DOHH2 (cell line): Measurements from ENCODE around the gene PARG.

Experiments
- H3F3A ChIP-seq: fragments of 200-600 bp; sonication (generic), shearing (Covaris generic); 2 replicates; pipeline ENCODE4 v1.6.0; 2016; ENCODE audit warnings: antibody characterized with exemption, mild to moderate bottlenecking; ENCODE audit not compliant: control insufficient read depth, insufficient read depth
- H3K27ac ChIP-seq: fragments of 200-600 bp; sonication (generic); 2 replicates; pipeline ENCODE4 v1.5.1; 2014; ENCODE audit warnings: low read depth, mild to moderate bottlenecking, low read length, moderate library complexity
- H3K27me3 ChIP-seq: fragments of 200-600 bp; sonication (generic); 2 replicates; pipeline ENCODE4 v1.6.1; 2014; ENCODE audit warnings: mild to moderate bottlenecking, low read length, mixed read lengths; ENCODE audit not compliant: control insufficient read depth
- H3K36me3 ChIP-seq: fragments of 200-600 bp; sonication (generic); 2 replicates; pipeline ENCODE4 v1.6.1; 2014; ENCODE audit warnings: mild to moderate bottlenecking, low read length, moderate library complexity, mixed read lengths; ENCODE audit not compliant: control insufficient read depth
- H3K4me1 ChIP-seq: fragments of 200-600 bp; sonication (generic); 2 replicates; pipeline ENCODE4 v1.6.1; 2014; ENCODE audit warnings: mild to moderate bottlenecking, low read length, mixed read lengths; ENCODE audit not compliant: control insufficient read depth
- H3K4me2 ChIP-seq: fragments of 200-600 bp; sonication (generic); 2 replicates; pipeline ENCODE4 v1.6.0; 2014; ENCODE audit warnings: mild to moderate bottlenecking, low read length, moderate library complexity
- H3K4me3 ChIP-seq: fragments of 200-600 bp; sonication (generic); 2 replicates; pipeline ENCODE4 v1.5.1; 2014; ENCODE audit warnings: mild to moderate bottlenecking, low read length, mixed read lengths
- H3K79me2 ChIP-seq: fragments of 200-600 bp; sonication (generic); 2 replicates; pipeline ENCODE4 v1.6.1; 2014; ENCODE audit warnings: mild to moderate bottlenecking, low read length, mixed read lengths; ENCODE audit not compliant: control insufficient read depth
- H3K9me2 ChIP-seq: fragments of 200-600 bp; sonication (generic); replicated peaks from 2 replicates; pipeline ENCODE4 v1.6.1; 2014; ENCODE audit warnings: mild to moderate bottlenecking, low read length, mixed read lengths; ENCODE audit not compliant: control insufficient read depth
- H3K9me3 ChIP-seq: fragments of 200-600 bp; sonication (generic); 2 replicates; pipeline ENCODE4 v1.6.1; 2014; ENCODE audit warnings: antibody characterized with exemption, low read length, mixed read lengths; ENCODE audit not compliant: control insufficient read depth, insufficient read depth
- H4K20me1 ChIP-seq: fragments of 200-600 bp; sonication (generic); 2 replicates; pipeline ENCODE4 v1.6.0; 2014; ENCODE audit warnings: low read depth, mild to moderate bottlenecking, antibody characterized with exemption, low read length, moderate library complexity; ENCODE audit not compliant: control insufficient read depth, insufficient read depth
- CTCF ChIP-seq: fragments of 200-600 bp; sonication (generic); IDR thresholded peaks from one replicate; pipeline ENCODE4 v1.5.1; 2014; ENCODE audit warnings: antibody characterized with exemption, mild to moderate bottlenecking, low read depth, low read length; ENCODE audit not compliant: poor library complexity, severe bottlenecking
- EZH2phosphoT487 ChIP-seq: fragments of 200-600 bp; sonication (generic); IDR thresholded peaks from 2 replicates; pipeline ENCODE4 v1.6.1; 2017; ENCODE audit warnings: borderline replicate concordance, mild to moderate bottlenecking, antibody characterized with exemption, low read length, moderate library complexity, mixed read lengths

PARG gene

GRCh38 chr10:49831352-49832035, 110.3 kb downstream of the PARG start:
- H3K4me3 ChIP-seq: no peak overlapping the region
- H3K9me2 ChIP-seq: no peaks in the 10 kb centered on the region
- TF ChIP-seq EZH2phosphoT487 (no peak), CTCF (no peak)
- no peaks in the 10 kb centered on the region for H3F3A ChIP-seq
- H3K4me2 ChIP-seq: no peak overlapping the region
- no peaks in the 10 kb centered on the region for H4K20me1 ChIP-seq
- no peaks in the 10 kb centered on the region for H3K9me3 ChIP-seq
- H3K27me3 ChIP-seq: no peaks in the 10 kb centered on the region
- H3K4me1 ChIP-seq: no peaks in the 10 kb centered on the region
- H3K27ac ChIP-seq: no peak overlapping the region
- peaks cover 33% of the 10 kb centered on the region for H3K36me3 ChIP-seq
- H3K79me2 ChIP-seq: no peaks in the 10 kb centered on the region

GRCh38 chr10:49830846-49831245, 111.0 kb downstream of the PARG start:
- no peak overlapping the region for H3K27ac ChIP-seq
- H3K27me3 ChIP-seq: no peaks in the 10 kb centered on the region
- H3K9me2 ChIP-seq: no peaks in the 10 kb centered on the region
- H3K79me2 ChIP-seq: no peaks in the 10 kb centered on the region
- TF ChIP-seq EZH2phosphoT487 (no peak), CTCF (no peak)
- H3K36me3 ChIP-seq: peaks cover 34% of the 10 kb centered on the region
- H3F3A ChIP-seq: no peaks in the 10 kb centered on the region
- H3K4me2 ChIP-seq: no peak overlapping the region
- no peaks in the 10 kb centered on the region for H4K20me1 ChIP-seq
- H3K4me1 ChIP-seq: no peaks in the 10 kb centered on the region
- H3K9me3 ChIP-seq: no peaks in the 10 kb centered on the region
- H3K4me3 ChIP-seq: no peak overlapping the region

GRCh38 chr10:49830016-49830415, 111.8 kb downstream of the PARG start:
- no peaks in the 10 kb centered on the region for H3K27me3 ChIP-seq
- TF ChIP-seq EZH2phosphoT487 (no peak), CTCF (no peak)

More at GRCh38 chr10:49830016-49830415, 111.8 kb downstream of the PARG start:
- Histone ChIP-seq H3K36me3 (peaks cover 34% of the 10 kb centered on the region), H3K9me3 (no peaks in the 10 kb centered on the region), H3K4me1 (no peaks in the 10 kb centered on the region), H3F3A (no peaks in the 10 kb centered on the region), H3K79me2 (no peaks in the 10 kb centered on the region), H3K4me2 (no peak overlapping the region), H3K4me3 (no peak overlapping the region), H3K27ac (no peak overlapping the region), H3K9me2 (no peaks in the 10 kb centered on the region), H4K20me1 (no peaks in the 10 kb centered on the region)
